ENCODE measurements around the gene OSTC.

The OSTC gene

DNA sequence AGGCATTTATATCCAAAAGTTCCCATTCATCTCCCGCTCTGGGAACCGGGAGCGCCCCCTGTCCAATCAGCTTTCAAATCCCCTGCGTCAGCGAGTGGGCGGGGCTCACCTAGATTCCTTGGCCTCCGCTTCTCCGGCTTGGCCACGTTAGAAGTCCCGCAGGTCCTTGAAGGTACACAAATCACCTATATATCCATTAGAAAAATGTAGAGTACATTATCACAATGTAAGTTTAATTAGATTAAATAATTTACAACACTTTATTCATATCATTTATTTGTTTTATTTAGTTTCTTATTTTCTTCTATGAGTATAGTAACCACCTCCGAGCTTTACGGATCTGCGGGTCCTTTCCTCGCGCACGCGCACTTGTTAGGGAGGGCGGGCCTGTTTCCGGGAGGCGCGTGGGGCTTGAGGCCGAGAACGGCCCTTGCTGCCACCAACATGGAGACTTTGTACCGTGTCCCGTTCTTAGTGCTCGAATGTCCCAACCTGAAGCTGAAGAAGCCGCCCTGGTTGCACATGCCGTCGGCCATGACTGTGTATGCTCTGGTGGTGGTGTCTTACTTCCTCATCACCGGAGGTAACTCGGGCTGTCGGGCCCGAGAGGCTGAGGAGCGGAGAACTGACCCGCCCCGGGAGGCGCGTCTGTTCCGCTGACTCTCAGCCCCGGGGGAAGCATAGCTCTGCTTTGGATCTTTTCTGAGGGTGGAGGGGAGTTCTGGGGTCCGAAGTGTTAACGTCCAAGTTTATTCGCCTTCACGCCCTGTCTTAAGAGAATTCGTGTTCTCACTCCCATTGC, at the start of gene OSTC:
OSTC (plus strand) TSS at position 388 of the 802 bp plus-strand sequence; CDS start at position 445, 57 bp downstream.
- DNase-seq (ENCODE audit: low read depth, low spot score) = peak; percentile 97

- no peak for DNase-seq (ENCODE audit: low read depth, low spot score)
Observed at GRCh38 chr4:108601106-108601505, 49.3 kb upstream of the OSTC start.

DNA sequence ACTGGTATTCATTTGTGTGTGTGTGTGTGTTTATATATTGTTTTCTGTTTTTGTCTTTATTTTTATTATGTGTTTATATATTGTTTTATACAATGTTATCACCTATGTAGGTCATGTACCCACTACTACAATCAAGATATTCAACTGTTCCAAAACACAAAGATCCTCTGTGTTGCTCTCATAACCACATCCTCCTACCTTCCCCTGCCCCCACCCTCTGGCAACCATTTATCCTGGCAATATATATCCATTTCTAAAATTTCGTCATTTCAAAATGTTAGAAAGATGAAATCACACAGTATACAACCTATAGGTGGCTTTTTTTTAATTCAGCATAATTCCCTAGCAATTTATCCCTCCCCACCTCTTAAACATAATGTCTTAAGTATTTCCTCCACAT, 48.9 kb upstream of the OSTC start:
- no peak for DNase-seq (ENCODE audit: low read depth, low spot score)

DNA sequence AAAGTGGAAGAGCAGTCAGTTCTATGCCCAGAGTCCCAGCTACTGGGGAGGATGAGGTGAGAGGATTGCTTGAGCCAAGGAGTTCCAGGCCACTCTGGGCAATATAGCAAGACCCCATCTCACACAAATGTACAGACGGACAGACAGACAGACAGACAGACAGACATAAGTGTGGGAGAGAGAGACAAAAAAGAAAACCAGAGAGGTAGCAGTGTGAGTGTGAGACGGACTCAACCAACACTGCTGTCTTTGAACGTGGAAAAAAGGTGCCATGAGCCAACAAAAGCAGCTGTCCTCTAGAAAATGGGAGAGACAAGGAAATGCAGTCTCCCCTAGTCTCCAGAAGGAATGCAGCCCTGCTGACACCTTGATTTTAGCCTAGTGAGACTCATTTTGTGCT, 48.2 kb upstream of the OSTC start:
- no peak for DNase-seq (ENCODE audit: low read depth, low spot score)

DNA sequence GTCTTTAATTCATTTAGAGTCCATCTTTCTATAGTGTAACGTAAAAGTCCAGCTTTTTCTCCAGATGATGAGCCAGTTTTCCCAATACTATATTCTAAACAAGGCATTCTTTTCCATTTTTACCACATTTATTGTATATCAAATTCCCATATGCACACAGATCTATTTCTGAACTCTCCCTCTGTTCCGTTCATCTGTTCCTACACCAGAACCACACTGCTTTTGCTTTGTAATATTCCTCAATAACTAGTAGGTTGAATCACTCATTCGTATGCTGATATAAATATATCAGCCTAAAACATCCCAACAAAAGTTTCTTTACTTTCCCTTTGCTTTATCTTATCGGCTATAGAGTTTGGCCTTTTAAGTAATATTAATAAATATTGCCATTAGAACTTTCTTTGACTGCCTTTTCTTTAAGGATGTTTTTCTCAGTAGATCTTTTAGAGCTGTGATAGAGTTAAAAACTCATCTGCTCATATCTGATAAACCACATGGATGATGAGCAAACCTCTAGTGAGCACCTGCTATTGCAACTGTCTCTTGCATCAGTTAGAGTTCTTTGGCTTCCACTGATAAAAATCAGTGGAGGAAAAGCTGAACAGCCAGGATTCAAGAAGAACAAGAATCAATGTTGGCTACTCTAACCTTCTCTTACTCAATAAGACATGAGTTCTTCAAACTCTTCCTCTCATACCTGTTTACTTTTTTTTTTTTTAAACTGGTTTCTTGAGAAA, 43.2 kb upstream of the OSTC start:
- DNase-seq (ENCODE audit: low read depth, low spot score) = no peak

DNA sequence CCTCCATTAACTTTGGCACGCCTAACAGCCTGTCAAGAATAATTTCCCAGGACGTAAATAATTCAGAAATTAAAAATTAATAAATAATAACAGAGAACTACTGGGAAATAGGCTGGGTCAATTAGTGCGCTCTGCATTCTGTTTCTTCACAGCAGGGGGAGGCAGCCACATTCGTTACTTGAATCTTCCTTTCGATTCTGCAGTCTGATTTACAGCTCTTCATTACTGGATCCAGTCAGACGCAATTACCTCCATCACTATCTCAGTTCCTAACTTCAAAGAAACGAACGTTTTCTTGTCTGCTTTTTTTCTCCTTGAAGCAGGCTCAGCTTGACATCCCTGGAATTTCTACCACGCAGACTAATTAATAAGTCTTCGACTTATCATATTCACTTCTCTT, 39.0 kb upstream of the OSTC start:
- no peak for DNase-seq (ENCODE audit: low read depth, low spot score)

DNA sequence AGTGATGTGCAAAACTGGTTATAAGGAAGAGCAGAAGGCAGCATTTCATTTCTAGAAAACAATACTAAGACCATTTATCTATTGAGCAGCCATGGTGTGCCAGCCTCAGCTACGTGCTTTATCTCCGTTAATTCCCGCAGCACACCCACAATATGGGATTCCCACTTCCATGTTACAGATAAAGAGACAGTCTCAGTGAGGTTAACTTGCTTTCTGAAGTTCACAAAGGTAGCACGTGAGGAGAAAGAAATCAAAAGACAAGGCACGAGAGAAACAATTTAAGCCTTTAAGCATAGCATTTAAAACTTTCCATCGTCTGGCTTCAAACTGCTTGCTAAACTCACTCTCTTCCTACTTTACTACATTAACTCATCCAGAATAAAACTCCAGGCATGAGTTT, 38.0 kb upstream of the OSTC start:
- no peak for DNase-seq (ENCODE audit: low read depth, low spot score)

GRCh38 chr4:108619372-108620100, 30.9 kb upstream of the OSTC start:
- no peak for DNase-seq (ENCODE audit: low read depth, low spot score)

DNA sequence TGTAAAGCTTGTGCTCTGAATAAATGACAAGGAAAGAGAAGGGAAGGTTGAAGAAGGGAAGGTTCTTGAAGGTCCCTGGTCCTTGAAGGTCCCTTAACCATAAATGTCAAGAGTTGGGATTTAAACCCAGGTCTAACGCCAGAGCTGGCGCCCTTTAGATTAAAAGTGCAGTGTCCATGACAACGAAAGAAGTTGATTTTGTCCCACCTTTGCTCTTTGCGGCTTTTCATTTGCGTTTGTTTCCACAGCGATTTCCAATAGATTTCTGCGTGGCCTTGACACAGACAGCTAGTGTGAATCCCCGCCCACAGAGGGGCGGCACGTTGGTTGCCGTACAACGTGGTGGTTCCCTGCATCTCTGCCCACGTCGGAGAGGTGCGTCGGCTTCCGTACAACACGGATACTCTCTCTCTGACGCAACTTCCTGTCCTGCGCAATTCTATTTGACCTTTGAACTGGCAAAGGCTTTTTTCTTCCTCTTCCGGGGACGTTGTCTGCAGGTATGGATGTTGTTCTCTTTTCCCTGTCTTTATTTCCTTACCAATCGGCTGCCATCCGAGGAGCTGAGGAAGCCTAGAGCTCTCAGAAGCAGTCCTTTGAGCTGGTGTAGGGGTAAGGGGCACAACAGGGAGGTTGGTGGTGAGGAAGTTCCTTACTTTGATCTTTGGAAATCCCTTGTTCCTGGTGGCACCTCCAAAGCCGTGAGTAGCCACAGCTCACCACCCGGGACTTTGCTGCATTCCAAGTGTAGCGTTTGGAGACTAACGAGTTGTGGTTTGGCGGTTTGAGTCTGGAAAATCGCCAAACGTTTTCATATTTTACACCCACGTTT, 30.1 kb upstream of the OSTC start, which contains the start of gene RPL34:
RPL34 (plus strand) TSS at position 476 of the 832 bp plus-strand sequence. CDS start 1,384 bp downstream, outside the sequence.
- DNase-seq (ENCODE audit: low read depth, low spot score) = peak; percentile 97

- DNase-seq (ENCODE audit: low read depth, low spot score) = no peak
Observed at GRCh38 chr4:108620933-108621905, 29.2 kb upstream of the OSTC start.

- no peak for DNase-seq (ENCODE audit: low read depth, low spot score)
Observed at GRCh38 chr4:108622022-108622421, 28.4 kb upstream of the OSTC start.

GRCh38 chr4:108622828-108623227, 27.6 kb upstream of the OSTC start:
- no peak for DNase-seq (ENCODE audit: low read depth, low spot score)

- DNase-seq (ENCODE audit: low read depth, low spot score) = no peak
Observed at GRCh38 chr4:108624263-108625056, 25.9 kb upstream of the OSTC start.

GRCh38 chr4:108626056-108626455, 24.3 kb upstream of the OSTC start:
- DNase-seq (ENCODE audit: low read depth, low spot score) = no peak

DNA sequence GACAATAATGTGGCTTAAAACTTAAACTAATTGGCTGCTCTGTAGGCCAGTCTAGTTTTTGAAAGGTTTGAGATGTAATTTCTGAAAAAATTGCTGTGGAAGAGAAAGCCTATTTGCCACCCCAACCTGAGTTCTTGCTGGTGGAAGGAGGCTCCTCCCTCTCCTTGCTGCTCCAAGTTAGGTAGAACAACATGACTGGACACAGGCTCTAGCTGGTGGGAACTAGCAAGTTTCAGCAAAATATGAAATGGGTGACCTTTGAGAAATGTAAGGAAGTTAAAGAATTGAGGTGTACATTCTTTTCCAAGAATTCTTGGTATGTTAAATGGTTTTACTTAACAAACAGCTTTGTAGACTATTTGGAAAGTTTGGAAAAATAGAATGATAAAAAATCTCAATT, 22.0 kb upstream of the OSTC start:
- DNase-seq (ENCODE audit: low read depth, low spot score) = no peak

DNA sequence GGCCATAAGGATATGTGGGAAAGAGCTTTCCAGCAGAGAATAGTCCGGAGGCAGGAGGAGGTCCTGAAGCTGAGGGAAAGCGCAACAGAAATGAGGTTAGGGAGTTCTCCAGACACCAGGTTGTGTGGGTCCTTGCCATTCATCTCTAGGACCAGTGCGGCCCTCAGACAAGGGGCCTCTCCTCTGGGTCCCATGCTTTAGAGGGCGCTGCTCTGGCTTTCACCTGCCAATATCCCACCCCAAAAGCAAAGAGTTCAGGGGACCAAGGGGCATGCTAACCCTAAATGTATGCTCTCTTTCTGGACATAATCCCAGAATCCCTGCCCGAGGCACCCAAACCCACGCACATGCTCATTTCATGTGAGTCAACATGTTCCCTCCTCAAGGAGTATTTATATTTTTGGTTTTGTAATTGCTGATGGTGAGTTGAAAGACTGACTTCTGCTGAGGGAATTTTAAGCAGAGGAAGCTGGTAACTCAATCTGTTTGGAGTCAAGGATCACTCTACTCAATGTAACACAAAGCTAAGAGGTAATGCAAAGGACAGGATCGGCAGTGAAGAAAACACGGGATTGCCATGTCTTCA, 15.2 kb upstream of the OSTC start:
- DNase-seq (ENCODE audit: low read depth, low spot score) = no peak

DNA sequence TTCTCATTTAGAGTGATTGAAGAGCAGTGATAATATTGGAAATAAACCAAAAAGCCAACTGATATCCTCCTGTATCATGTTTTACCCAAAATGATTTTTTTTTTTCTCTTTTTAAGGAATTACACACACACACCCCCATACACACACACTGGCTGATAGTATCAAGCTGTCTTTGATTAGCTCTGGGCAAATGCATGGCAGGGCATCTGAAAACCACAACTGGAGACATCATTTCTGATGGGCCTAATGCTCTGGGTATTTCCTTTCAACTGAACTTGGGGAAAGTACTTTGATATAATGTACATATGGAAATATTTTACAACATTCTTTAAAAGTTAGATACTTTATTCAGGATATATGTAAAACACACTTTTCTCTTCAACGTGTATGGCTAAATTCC, 14.2 kb upstream of the OSTC start:
- no peak for DNase-seq (ENCODE audit: low read depth, low spot score)

GRCh38 chr4:108637856-108638255, 12.5 kb upstream of the OSTC start:
- no peak for DNase-seq (ENCODE audit: low read depth, low spot score)

GRCh38 chr4:108644237-108644636, 6.2 kb upstream of the OSTC start:
- DNase-seq (ENCODE audit: low read depth, low spot score) = no peak
